Trophoblast cell (in vitro differentiated cells and primary cell): ENCODE measurements around the gene STXBP3.
A peak's percentile ranks its signal among the peaks of the same experiment; 100 is the strongest.
"Not testable (repeated sequence)": the region's sequence is repeated elsewhere in the genome, so short reads cannot be mapped to it uniquely, and the experiment has no call there.

Experiments
- DNase-seq, 2 donors: peaks; one replicate each; pipeline ENCODE4 v3.0.0-alpha.2; 2016
- H2AFZ ChIP-seq: 2 replicates; pipeline ENCODE4 v1.6.1; 2013; ENCODE audit warnings: low read length, moderate library complexity, mild to moderate bottlenecking; ENCODE audit not compliant: insufficient read depth, poor library complexity
- H2AK5ac ChIP-seq: 2 replicates; pipeline ENCODE4 v1.6.1; 2013; ENCODE audit warnings: mild to moderate bottlenecking, low read length
- H2BK120ac ChIP-seq: 2 replicates; pipeline ENCODE4 v1.6.1; 2013; ENCODE audit warnings: low read length, mild to moderate bottlenecking, moderate library complexity; ENCODE audit not compliant: insufficient read depth, poor library complexity
- H2BK12ac ChIP-seq: 2 replicates; pipeline ENCODE4 v1.6.1; 2013; ENCODE audit warnings: mild to moderate bottlenecking, low read length, moderate library complexity
- H2BK5ac ChIP-seq: 2 replicates; pipeline ENCODE4 v1.6.1; 2013; ENCODE audit warnings: low read length, low read depth, moderate library complexity, mild to moderate bottlenecking; ENCODE audit not compliant: poor library complexity
- H3K14ac ChIP-seq: 2 replicates; pipeline ENCODE4 v1.6.1; 2013; ENCODE audit warnings: mild to moderate bottlenecking, low read length
- H3K18ac ChIP-seq: 2 replicates; pipeline ENCODE4 v1.6.1; 2013; ENCODE audit warnings: mild to moderate bottlenecking, low read length
- H3K23ac ChIP-seq: 2 replicates; pipeline ENCODE4 v1.6.1; 2013; ENCODE audit warnings: low read length
- H3K27ac ChIP-seq: 2 replicates; pipeline ENCODE4 v1.5.1; 2013; ENCODE audit warnings: low read depth, mild to moderate bottlenecking, inconsistent platforms, low read length, moderate library complexity
- H3K27me3 ChIP-seq: 2 replicates; pipeline ENCODE4 v1.6.1; 2013; ENCODE audit warnings: inconsistent platforms, mild to moderate bottlenecking, low read length, moderate library complexity; ENCODE audit not compliant: insufficient read depth
- H3K36me3 ChIP-seq, 2 experiments: 1 replicate in 1 of 2; 2 replicates in 1 of 2; pipeline ENCODE4 v1.6.1; 2013; ENCODE audit warnings: low read length in 2 of 2, mild to moderate bottlenecking in 2 of 2, moderate library complexity in 1 of 2; ENCODE audit not compliant: insufficient read depth in 2 of 2, control insufficient read depth in 1 of 2
- H3K4ac ChIP-seq: 2 replicates; pipeline ENCODE4 v1.6.1; 2013; ENCODE audit warnings: low read depth, mild to moderate bottlenecking, low read length, moderate library complexity
- H3K4me1 ChIP-seq, 2 experiments: 1 replicate in 1 of 2; 2 replicates in 1 of 2; pipeline ENCODE4 v1.6.1; 2013; ENCODE audit warnings: low read length in 2 of 2, mild to moderate bottlenecking in 2 of 2, moderate library complexity in 1 of 2; ENCODE audit not compliant: insufficient read depth in 2 of 2, control insufficient read depth in 1 of 2
- H3K4me2 ChIP-seq: 2 replicates; pipeline ENCODE4 v1.6.1; 2013; ENCODE audit warnings: inconsistent platforms, mild to moderate bottlenecking, low read length, moderate library complexity
- H3K4me3 ChIP-seq: 2 replicates; pipeline ENCODE4 v1.5.1; 2013; ENCODE audit warnings: mild to moderate bottlenecking, low read depth, low read length, inconsistent platforms
- H3K79me1 ChIP-seq: one replicate; pipeline ENCODE4 v1.6.1; 2013; ENCODE audit warnings: low read length
- H3K79me2 ChIP-seq: 2 replicates; pipeline ENCODE4 v1.6.1; 2013; ENCODE audit warnings: low read length, mild to moderate bottlenecking; ENCODE audit not compliant: control insufficient read depth, insufficient read depth, poor library complexity
- H3K9ac ChIP-seq: 2 replicates; pipeline ENCODE4 v1.6.1; 2013; ENCODE audit warnings: mild to moderate bottlenecking, low read length
- H3K9me3 ChIP-seq: 2 replicates; pipeline ENCODE4 v1.6.1; 2013; ENCODE audit warnings: low read depth, mild to moderate bottlenecking, control low read depth, inconsistent platforms, low read length; ENCODE audit not compliant: insufficient read depth
- H4K12ac ChIP-seq: 2 replicates; pipeline ENCODE4 v1.6.1; 2013; ENCODE audit warnings: low read depth, mild to moderate bottlenecking, low read length, moderate library complexity
- H4K8ac ChIP-seq: 2 replicates; pipeline ENCODE4 v1.6.1; 2013; ENCODE audit warnings: low read depth, mild to moderate bottlenecking, low read length, moderate library complexity
- H4K91ac ChIP-seq: one replicate; pipeline ENCODE4 v1.6.1; 2013; ENCODE audit warnings: low read depth, mild to moderate bottlenecking, low read length, moderate library complexity
- WGBS: extraction: QIAGEN DNeasy Blood & Tissue Kit; methylation state at CpG from one replicate; pipeline ENCODE4 v1.1.7; 2013; ENCODE audit warnings: missing lambda C conversion rate; ENCODE audit not compliant: insufficient read length, insufficient coverage; ENCODE audit errors: extremely low coverage; 5-methylcytosine and 5-hydroxymethylcytosine counted together

The STXBP3 gene

GRCh38 chr1:108780937-108781574, 34.6 kb downstream of the STXBP3 start:
- H3K9me3 ChIP-seq: peaks cover 7% of the 10 kb centered on the region
- H3K79me1 ChIP-seq: no peaks in the 10 kb centered on the region
- H3K18ac ChIP-seq: no peak overlapping the region
- no peak overlapping the region for H2BK12ac ChIP-seq
- no peak overlapping the region for H2BK5ac ChIP-seq
- peaks cover 17 to 24% of the 10 kb centered on the region in 2 experiments for H3K36me3 ChIP-seq
- no peak overlapping the region for H3K14ac ChIP-seq
- no peak overlapping the region for H3K9ac ChIP-seq
- no peak overlapping the region for H3K4me2 ChIP-seq
- H3K4me3 ChIP-seq: no peak overlapping the region
- H2AFZ ChIP-seq: no peak overlapping the region
- no peak overlapping the region for H4K91ac ChIP-seq
- no peaks in the 10 kb centered on the region for H3K79me2 ChIP-seq
- DNase-seq: peak in 1 of 2 donors; percentile 38
- no peaks in the 10 kb centered on the region for H3K4me1 ChIP-seq
- H3K27ac ChIP-seq: no peak overlapping the region
- H3K4ac ChIP-seq: no peak overlapping the region
- H2BK120ac ChIP-seq: no peak overlapping the region
- no peak overlapping the region for H4K8ac ChIP-seq
- H4K12ac ChIP-seq: no peak overlapping the region
- H3K27me3 ChIP-seq: no peaks in the 10 kb centered on the region
- no peak overlapping the region for H3K23ac ChIP-seq
- no peak overlapping the region for H2AK5ac ChIP-seq
- WGBS: no CpG with 5 or more reads among the region's 3 CpGs

GRCh38 chr1:108781575-108781944, 35.1 kb downstream of the STXBP3 start:
- not testable (repeated sequence) for H3K9me3 ChIP-seq, H3K27ac ChIP-seq, H2AFZ ChIP-seq, H3K79me2 ChIP-seq, H2BK120ac ChIP-seq, H4K12ac ChIP-seq, H3K14ac ChIP-seq, H3K79me1 ChIP-seq, H2AK5ac ChIP-seq, H3K4me2 ChIP-seq, DNase-seq, H4K8ac ChIP-seq, H2BK5ac ChIP-seq, H3K4me3 ChIP-seq, H3K18ac ChIP-seq, H2BK12ac ChIP-seq, H3K4me1 ChIP-seq, H3K9ac ChIP-seq, H4K91ac ChIP-seq, H3K4ac ChIP-seq, H3K27me3 ChIP-seq, H3K23ac ChIP-seq
- WGBS: no CpG with 5 or more reads among the region's 1 CpG
- H3K36me3 ChIP-seq: peaks cover 19 to 26% of the 10 kb centered on the region in 2 experiments

GRCh38 chr1:108785264-108785663, 38.8 kb downstream of the STXBP3 start:
- Histone ChIP-seq H3K4ac (no peak overlapping the region), H3K79me1 (no peaks in the 10 kb centered on the region), H3K18ac (no peak overlapping the region), H3K4me1 (no peaks in the 10 kb centered on the region), H4K91ac (no peak overlapping the region), H2AFZ (no peak overlapping the region), H2AK5ac (no peak overlapping the region), H3K4me3 (no peak overlapping the region), H3K14ac (no peak overlapping the region), H3K36me3 (peaks cover 24 to 29% of the 10 kb centered on the region in 2 experiments), H2BK120ac (no peak overlapping the region), H3K9ac (no peak overlapping the region), H3K4me2 (no peak overlapping the region), H2BK5ac (no peak overlapping the region), H4K8ac (no peak overlapping the region), H4K12ac (no peak overlapping the region), H3K27me3 (no peaks in the 10 kb centered on the region), H3K9me3 (peaks cover 7% of the 10 kb centered on the region), H3K79me2 (no peaks in the 10 kb centered on the region), H2BK12ac (no peak overlapping the region), H3K27ac (no peak overlapping the region), H3K23ac (no peak overlapping the region)
- WGBS: no CpG with 5 or more reads among the region's 6 CpGs
- DNase-seq: no peak

GRCh38 chr1:108785880-108786279, 39.4 kb downstream of the STXBP3 start:
- no peak overlapping the region for H4K91ac ChIP-seq
- H2BK120ac ChIP-seq: no peak overlapping the region
- H3K4me3 ChIP-seq: no peak overlapping the region
- H3K27me3 ChIP-seq: no peaks in the 10 kb centered on the region
- H3K4me1 ChIP-seq: no peaks in the 10 kb centered on the region
- no peak overlapping the region for H3K14ac ChIP-seq
- no peak overlapping the region for H2BK5ac ChIP-seq
- H2AFZ ChIP-seq: no peak overlapping the region
- H3K18ac ChIP-seq: no peak overlapping the region
- H3K23ac ChIP-seq: no peak overlapping the region
- H4K12ac ChIP-seq: no peak overlapping the region
- no peak overlapping the region for H3K4me2 ChIP-seq
- peaks cover 7% of the 10 kb centered on the region for H3K9me3 ChIP-seq
- no peak overlapping the region for H3K4ac ChIP-seq
- WGBS: no CpG with 5 or more reads among the region's 2 CpGs
- no peak overlapping the region for H3K9ac ChIP-seq
- peaks cover 22 to 29% of the 10 kb centered on the region in 2 experiments for H3K36me3 ChIP-seq
- no peaks in the 10 kb centered on the region for H3K79me1 ChIP-seq
- DNase-seq: no peak
- H4K8ac ChIP-seq: no peak overlapping the region
- H2AK5ac ChIP-seq: no peak overlapping the region
- H2BK12ac ChIP-seq: no peak overlapping the region
- H3K27ac ChIP-seq: no peak overlapping the region
- no peaks in the 10 kb centered on the region for H3K79me2 ChIP-seq
